Activated naive CD4-positive, alpha-beta T cell treated with anti-CD3 and anti-CD28 coated beads, Interleukin-2, amount 50 U/mL, for 72 hours (primary cell): ENCODE data around the gene RILP. TPM values are rescaled to one million over a fixed set of nuclear protein-coding genes. Genes with fewer than 3 reads are reported as not detected.

ENCODE experiments used
- total RNA-seq, 2 donors: library from RNA; stranded (reverse); gene quantifications; one replicate each; pipeline ENCODE4 v1.2.3, GENCODE V29; 2022

Gene RILP
- total RNA-seq, 2 donors from 2014 or later: 1.7 to 2.5 TPM

Other genes starting within 250 kb of the RILP start
- gene YWHAE, start 249.6 kb downstream of the RILP start, total RNA-seq: 100 to 1,000 TPM; 301 to 497 TPM
- 10 to 100 TPM; 12.5 to 17.7 TPM for gene CRK, start 193.6 kb downstream of the RILP start, total RNA-seq
- gene MYO1C, start 157.2 kb downstream of the RILP start, total RNA-seq: 10 to 100 TPM; 10.6 to 32.2 TPM
- 10 to 100 TPM; 20.7 to 35.1 TPM for gene INPP5K, start 133.3 kb downstream of the RILP start, total RNA-seq
- 10 to 100 TPM; 13.8 to 39.2 TPM for gene PITPNA, start 87.1 kb downstream of the RILP start, total RNA-seq
- gene SLC43A2, start 21.0 kb downstream of the RILP start, total RNA-seq: under 1 TPM; 0.57 to 0.62 TPM
- 1 to 10 TPM; 1.1 to 2.3 TPM for gene SCARF1, start 4.1 kb downstream of the RILP start, total RNA-seq
- 100 to 1,000 TPM; 414 to 433 TPM for gene PRPF8, start 35.0 kb upstream of the RILP start, total RNA-seq
- under 1 TPM; 0.10 to 0.25 TPM for gene TLCD2, start 60.5 kb upstream of the RILP start, total RNA-seq
- gene WDR81, start 74.8 kb upstream of the RILP start, total RNA-seq: 10 to 100 TPM; 11.4 to 13.4 TPM
- gene SERPINF2, start 93.0 kb upstream of the RILP start, total RNA-seq: under 1 TPM in 1 of 2 donors, not detected in 1; 0.36 TPM
- gene SERPINF1, start 112.2 kb upstream of the RILP start, total RNA-seq: under 1 TPM in 1 of 2 donors, not detected in 1; 0.41 TPM
- gene SMYD4, start 180.0 kb upstream of the RILP start, total RNA-seq: 10 to 100 TPM; 18.5 to 19.8 TPM
- gene RPA1, start 180.1 kb upstream of the RILP start, total RNA-seq: 100 to 1,000 TPM; 118 to 174 TPM